LNCaP clone FGC (cell line): ENCODE measurements around the gene PRDM16.

ENCODE experiments used
- DNase-seq: peaks from one replicate; pipeline ENCODE4 v3.0.0-alpha.2; 2011; ENCODE audit warnings: low read depth
- H3K4me3 ChIP-seq: 2 replicates; pipeline ENCODE4 v1.5.1; 2011; ENCODE audit warnings: mild to moderate bottlenecking, low read depth, low read length, control low read depth
- CTCF ChIP-seq: IDR thresholded peaks from 2 replicates; pipeline ENCODE4 v1.5.1; 2012; ENCODE audit warnings: mild to moderate bottlenecking; ENCODE audit not compliant: control insufficient read depth, insufficient read depth; ENCODE audit errors: extremely low read depth

The PRDM16 gene

GRCh38 chr1:3460672-3461131 lies 391.7 kb downstream of the PRDM16 start:
- H3K4me3 ChIP-seq, result no peak overlapping the region
- TF ChIP-seq CTCF, result no peak
- no peak for DNase-seq

GRCh38 chr1:3461238-3461933 lies 392.4 kb downstream of the PRDM16 start:
- TF ChIP-seq CTCF, result no peak
- no peak for DNase-seq

GRCh38 chr1:3461934-3462275 lies 392.9 kb downstream of the PRDM16 start:
- no peak for DNase-seq
- no peak for TF ChIP-seq CTCF
- H3K4me3 ChIP-seq, result no peak overlapping the region

More at GRCh38 chr1:3461238-3461933, 392.4 kb downstream of the PRDM16 start:
- no peak overlapping the region for H3K4me3 ChIP-seq

GRCh38 chr1:3462356-3463012 lies 393.5 kb downstream of the PRDM16 start:
- TF ChIP-seq CTCF, result no peak

GRCh38 chr1:3463013-3463385 lies 394.0 kb downstream of the PRDM16 start:
- TF ChIP-seq CTCF, result no peak

More at GRCh38 chr1:3462356-3463012, 393.5 kb downstream of the PRDM16 start:
- DNase-seq, result no peak
- no peak overlapping the region for H3K4me3 ChIP-seq

GRCh38 chr1:3463408-3463863 lies 394.4 kb downstream of the PRDM16 start:
- DNase-seq, result no peak
- no peak overlapping the region for H3K4me3 ChIP-seq
- TF ChIP-seq CTCF, result no peak

More at GRCh38 chr1:3463013-3463385, 394.0 kb downstream of the PRDM16 start:
- no peak overlapping the region for H3K4me3 ChIP-seq
- no peak for DNase-seq
